AG08395 (cell line): ENCODE data around the gene MMP21.
A peak's percentile ranks its signal among the peaks of the same experiment; 100 is the strongest.

Experiments used
- DNase-seq: peaks from one replicate; pipeline ENCODE4 v3.0.0; 2012; ENCODE audit warnings: mixed read lengths, low spot score

Gene MMP21, protein sequence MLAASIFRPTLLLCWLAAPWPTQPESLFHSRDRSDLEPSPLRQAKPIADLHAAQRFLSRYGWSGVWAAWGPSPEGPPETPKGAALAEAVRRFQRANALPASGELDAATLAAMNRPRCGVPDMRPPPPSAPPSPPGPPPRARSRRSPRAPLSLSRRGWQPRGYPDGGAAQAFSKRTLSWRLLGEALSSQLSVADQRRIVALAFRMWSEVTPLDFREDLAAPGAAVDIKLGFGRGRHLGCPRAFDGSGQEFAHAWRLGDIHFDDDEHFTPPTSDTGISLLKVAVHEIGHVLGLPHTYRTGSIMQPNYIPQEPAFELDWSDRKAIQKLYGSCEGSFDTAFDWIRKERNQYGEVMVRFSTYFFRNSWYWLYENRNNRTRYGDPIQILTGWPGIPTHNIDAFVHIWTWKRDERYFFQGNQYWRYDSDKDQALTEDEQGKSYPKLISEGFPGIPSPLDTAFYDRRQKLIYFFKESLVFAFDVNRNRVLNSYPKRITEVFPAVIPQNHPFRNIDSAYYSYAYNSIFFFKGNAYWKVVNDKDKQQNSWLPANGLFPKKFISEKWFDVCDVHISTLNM

GRCh38 chr10:125775491-125776106, at the start of gene MMP21:
TSS of gene MMP21 (minus strand) at chr10:125775821. CDS start at chr10:125775821, 0 bp downstream.
- no peak for DNase-seq

DNA sequence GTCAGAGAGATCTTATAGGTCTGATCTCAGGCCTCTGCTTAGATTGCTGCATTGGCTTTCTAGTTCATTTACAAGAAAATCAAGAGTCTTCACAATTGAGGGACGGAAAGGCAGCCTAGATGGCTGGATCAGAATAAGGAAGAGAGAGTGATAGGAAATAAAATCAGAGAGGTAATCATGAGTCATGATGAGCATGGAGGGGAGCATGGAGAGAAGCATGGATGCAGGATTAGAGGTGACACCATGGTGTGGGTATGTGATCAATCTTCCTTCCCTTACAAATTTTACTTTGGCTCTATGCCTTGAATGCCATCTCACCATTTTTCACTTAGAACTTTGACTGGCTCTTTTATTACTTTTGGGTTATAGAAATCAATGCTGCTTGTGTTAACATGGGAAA, 49.1 kb upstream of the MMP21 start:
- DNase-seq: peak; percentile 18

- peak; percentile 7 for DNase-seq
Observed at GRCh38 chr10:125823663-125824251, 48.1 kb upstream of the MMP21 start.

- peak; percentile 96 for DNase-seq
Observed at GRCh38 chr10:125822878-125823662, 47.4 kb upstream of the MMP21 start, which contains the start of the genes BCCIP and UROS. TSS of gene BCCIP (plus strand) at chr10:125823546. CDS start at chr10:125823558, 12 bp downstream. TSS of gene UROS (minus strand) at chr10:125823258. CDS start at chr10:125816499, 6,759 bp downstream.

DNA sequence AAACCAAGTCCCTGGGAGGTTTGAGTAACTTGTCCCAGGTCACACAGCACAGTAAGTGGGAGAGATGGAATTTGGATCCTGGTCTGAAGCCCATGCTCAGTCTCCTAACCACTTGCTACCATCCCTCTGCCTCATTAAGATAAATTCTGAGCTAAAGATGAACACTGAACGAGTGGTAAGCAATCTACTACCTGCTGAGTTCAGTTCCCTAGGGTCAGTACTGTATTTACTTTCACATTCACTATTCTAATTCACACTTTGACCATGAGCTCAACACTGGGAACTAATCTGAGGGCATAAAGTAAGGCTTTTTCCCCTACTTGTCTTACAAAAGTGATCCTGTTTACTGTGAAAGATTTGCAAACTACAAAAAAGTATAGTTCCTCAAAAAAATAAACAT, 45.1 kb upstream of the MMP21 start:
- DNase-seq: no peak

DNA sequence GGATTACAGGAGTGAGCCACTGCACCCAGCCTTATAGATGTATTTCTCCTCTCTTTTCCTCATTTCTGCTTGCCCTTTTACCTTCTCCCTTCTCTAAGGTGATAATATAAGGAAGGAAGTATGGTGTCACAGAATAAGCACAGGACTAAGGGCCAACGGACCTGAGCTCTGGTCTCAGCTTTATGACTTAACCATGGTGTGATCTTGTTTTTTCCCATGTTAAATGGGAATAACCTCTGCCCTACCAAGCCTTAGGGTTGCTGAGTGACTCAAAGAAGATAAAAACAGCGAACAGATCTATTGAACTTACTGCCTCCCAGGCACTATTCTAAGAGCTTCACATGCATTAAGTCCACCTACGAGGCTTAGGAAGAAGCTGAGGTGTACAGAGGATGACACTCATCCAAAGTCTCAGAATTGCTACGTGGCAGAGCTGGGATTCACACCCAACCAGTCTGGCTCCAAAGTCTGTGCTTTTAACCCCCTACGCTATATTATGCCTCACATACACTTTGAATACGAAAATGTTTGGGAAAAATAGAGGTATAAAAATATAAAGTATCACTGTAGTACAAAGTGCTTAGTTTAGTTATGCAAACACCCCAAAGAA, 41.8 kb upstream of the MMP21 start:
- no peak for DNase-seq

DNA sequence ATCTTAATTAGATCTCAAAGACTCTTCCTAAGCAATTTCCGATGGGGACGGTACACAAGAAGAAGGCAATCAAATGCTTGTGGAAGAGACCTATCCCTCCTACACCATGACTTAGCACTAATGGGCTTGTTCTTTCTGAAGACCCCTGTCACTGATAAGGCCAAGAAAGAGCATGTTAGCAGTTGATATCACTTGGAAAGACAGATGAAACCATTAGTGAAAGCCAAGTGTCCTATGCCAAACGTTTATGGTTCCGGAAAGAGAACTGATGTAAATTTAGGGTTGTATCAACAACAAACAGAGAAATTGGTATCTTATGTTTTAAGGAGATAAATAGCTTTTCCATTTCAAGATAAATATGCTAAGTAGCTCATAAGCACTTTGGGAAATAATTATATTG, 40.9 kb upstream of the MMP21 start:
- no peak for DNase-seq

- DNase-seq: no peak
Observed at GRCh38 chr10:125815764-125816163, 40.1 kb upstream of the MMP21 start.

GRCh38 chr10:125812128-125812750, 36.6 kb upstream of the MMP21 start:
- DNase-seq: peak; percentile 20

DNA sequence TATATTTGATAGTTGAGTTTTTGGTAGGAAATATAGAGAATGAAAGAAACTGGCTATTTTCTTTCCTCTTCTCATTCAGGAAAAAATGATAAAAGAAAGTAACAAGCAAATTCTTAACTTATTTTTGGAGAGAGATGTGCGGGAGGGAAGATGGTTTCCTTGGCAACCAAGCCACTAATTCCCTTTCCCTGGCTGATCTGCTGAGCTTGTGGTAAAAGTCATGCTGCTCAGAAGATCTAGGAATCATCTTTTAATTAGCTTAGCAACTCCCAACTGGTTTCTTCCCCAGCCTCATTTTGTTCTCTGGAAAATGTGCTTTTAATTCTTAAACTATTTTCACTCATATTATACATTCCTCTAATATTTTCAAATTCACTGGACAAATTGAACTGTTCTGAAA, 35.6 kb upstream of the MMP21 start:
- DNase-seq: peak; percentile 51

DNA sequence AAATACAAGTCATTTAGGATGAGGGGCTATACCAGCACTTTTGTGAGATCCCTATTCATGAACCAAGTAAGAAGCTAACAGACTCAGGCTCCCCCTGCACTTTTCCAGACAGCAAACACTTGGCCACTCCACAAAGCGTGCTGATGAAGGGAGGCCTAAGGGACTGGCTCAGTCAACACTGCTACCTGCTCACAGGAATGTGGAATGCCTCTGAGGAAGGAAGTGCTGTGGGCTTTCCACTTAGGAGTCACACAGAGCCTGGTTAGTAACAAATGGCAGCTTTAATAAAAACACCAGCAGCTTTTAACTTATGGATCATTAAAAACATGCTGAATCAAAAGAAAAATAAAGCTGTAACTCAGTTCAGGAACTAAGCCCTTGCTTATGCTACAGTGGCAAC, 32.4 kb upstream of the MMP21 start:
- no peak for DNase-seq

DNA sequence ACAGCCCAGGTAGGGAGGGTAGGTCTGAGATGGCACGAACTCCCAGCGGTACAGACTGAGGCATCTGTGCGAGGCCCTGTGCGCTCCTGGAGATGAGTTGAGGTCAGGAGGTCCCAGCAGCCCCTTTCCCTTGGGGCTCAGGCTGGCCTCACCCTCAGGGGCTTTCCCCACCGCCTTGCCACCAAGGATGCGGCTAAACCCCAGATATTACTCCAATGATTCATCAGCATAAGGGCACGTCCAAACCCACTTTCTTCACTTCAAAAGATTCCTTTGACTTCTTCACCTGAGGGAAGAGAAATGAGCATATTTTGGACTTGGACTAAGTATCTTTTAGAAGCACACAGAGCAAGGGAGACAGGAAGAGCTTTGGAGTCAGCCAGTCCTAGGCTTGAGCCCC, 27.1 kb upstream of the MMP21 start:
- DNase-seq: no peak

GRCh38 chr10:125802131-125802530, 26.5 kb upstream of the MMP21 start:
- DNase-seq: no peak

- no peak for DNase-seq
Observed at GRCh38 chr10:125801574-125801973, 26.0 kb upstream of the MMP21 start.

DNA sequence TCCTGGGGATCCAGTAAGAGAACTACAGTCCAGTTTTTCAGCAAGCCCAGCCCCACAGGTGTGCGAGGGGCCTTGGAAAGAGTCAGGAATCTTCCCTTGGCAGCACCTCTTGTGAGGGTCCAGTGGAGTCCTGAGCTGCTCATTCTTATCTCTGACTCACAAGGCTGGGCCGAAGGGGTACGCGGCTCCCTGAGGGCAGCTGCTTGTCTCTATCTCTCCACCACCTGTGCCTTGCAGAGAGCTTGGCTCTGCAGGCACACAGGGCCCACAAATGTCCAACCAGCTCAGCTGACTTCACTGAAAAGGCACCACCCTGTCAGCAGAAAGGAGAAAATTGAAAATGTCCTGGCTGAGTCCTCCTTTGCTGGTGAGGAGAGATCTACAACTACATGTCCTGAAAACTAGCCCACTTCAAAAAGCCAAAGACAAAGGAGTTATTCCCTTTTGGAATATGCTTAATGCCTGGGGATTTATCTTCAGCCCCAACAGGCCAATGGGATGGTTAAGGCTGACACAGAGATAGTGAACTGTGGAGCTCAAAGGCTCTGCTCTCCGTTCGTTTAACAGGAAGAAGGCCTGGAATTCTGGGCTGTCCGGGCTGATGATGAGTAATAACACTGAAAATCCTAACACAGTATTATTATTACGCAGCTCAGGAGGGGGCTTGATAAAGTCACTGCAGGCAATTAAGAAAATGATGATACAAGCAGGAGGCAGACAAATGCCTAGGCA, 24.0 kb upstream of the MMP21 start:
- no peak for DNase-seq

DNA sequence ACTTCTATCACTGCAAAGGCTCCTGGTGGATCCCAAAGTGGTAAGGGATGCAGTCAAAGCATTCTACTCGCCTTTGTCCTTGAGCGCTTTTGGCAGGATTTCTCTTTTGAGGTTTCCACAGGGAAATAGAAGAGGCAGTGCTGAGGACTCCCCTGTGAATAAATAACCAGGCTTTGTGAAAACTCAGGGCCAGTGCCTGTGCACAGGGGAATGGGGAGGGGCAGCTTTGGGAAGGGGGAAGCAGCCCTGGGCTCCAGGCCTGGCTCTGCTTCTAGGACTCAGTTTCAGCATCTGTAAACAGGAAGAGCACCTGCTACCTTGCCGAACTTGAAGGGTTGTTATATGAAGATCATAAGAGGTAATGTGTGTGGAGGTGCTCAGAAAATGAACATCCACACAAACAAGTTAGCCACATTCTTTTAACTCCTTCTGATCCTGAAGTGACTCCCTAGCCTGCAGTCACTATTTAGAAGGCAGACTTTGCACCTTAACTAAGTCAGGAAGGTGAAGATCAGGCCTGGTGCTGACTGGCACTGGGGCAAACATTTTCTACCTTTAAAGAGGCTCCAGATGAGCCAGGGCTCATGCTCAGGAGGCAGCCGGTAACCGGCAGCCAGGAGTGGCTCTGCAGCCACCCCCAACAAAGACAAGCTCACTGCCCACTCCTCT, 22.5 kb upstream of the MMP21 start:
- DNase-seq: no peak

GRCh38 chr10:125797424-125797823, 21.8 kb upstream of the MMP21 start:
- DNase-seq: no peak

DNA sequence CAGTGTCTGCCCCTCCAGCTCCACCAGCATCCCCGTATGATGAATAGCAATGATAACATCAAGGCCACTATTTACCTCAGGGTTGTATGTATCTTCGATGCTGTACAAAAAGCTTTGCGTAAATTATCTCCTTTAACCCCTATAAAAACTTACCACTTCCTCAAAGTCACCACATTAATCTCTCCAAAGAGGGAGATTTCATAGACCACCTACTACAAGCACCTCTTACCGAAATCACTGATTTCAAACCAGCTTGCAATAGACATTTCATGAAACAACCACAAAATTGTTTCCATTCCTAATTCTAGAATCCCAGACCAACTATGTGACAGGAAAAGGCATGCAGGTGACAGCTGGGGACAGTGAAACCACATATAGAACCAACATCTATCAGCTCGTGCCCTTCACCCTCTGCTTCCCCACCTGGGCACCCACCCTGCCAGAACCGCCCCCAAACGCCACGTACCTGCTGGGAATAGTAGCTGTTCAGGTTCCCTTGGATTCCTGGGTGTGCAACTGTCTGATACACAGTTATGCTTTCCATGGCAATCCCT, 20.1 kb upstream of the MMP21 start:
- DNase-seq: no peak

GRCh38 chr10:125795128-125795527, 19.5 kb upstream of the MMP21 start:
- DNase-seq: no peak
